ENCODE data around the gene DCST2. TPM values are rescaled to one million over a fixed set of nuclear protein-coding genes. Genes with fewer than 3 reads are reported as not detected.

Gene DCST2
- total RNA-seq, 1 donor from 2014 or later: 5.5 TPM

GRCh38 chr1:155035936-155036335 is 2.4 kb upstream of the DCST2 start:
- DNase-seq (ENCODE audit: low spot score) (no peak), ATAC-seq (no peak)
- intact Hi-C loops (cut with DNase I): loop anchor here (10.0 kb wide), 1 partner anchor 941 kb away; no protein-coding TSS in a partner anchor

GRCh38 chr1:155034318-155035208 is 982 bp upstream of the DCST2 start:
- intact Hi-C loops (cut with DNase I): loop anchor here (10.0 kb wide), 1 partner anchor 940 kb away; no protein-coding TSS in a partner anchor
- no peak for DNase-seq (ENCODE audit: low spot score)
- no peak for ATAC-seq

GRCh38 chr1:155032886-155033285 is 695 bp downstream of the DCST2 start:
- ATAC-seq (no peak), DNase-seq (ENCODE audit: low spot score) (no peak)
- intact Hi-C loops (cut with DNase I): loop anchor here (10.0 kb wide), 1 partner anchor 938 kb away; no protein-coding TSS in a partner anchor

GRCh38 chr1:155030899-155031298 is 2.7 kb downstream of the DCST2 start:
- intact Hi-C loops (cut with DNase I): loop anchor here (10.0 kb wide), 1 partner anchor 936 kb away; no protein-coding TSS in a partner anchor
- no peak for DNase-seq (ENCODE audit: low spot score)
- no peak for ATAC-seq

- ATAC-seq (no peak), DNase-seq (ENCODE audit: low spot score) (no peak)
- intact Hi-C loops (cut with DNase I): loop anchor here (10.0 kb wide), 1 partner anchor 936 kb away; no protein-coding TSS in a partner anchor
These were observed 3.3 kb downstream of the DCST2 start for GRCh38 chr1:155030243-155030795.

- ATAC-seq (no peak), DNase-seq (ENCODE audit: low spot score) (no peak)
- intact Hi-C loops (cut with DNase I): loop anchor here (10.0 kb wide), 1 partner anchor 935 kb away; no protein-coding TSS in a partner anchor
These were observed 3.9 kb downstream of the DCST2 start for GRCh38 chr1:155029513-155030242.

- intact Hi-C loops (cut with DNase I): no loop called here
- DNase-seq (ENCODE audit: low spot score): no peak
- ATAC-seq: no peak
These were observed 7.0 kb downstream of the DCST2 start for GRCh38 chr1:155026588-155026987.

- DNase-seq (ENCODE audit: low spot score) (no peak), ATAC-seq (no peak)
- intact Hi-C loops (cut with DNase I): no loop called here
These were observed 7.4 kb downstream of the DCST2 start for GRCh38 chr1:155026154-155026553.

GRCh38 chr1:155024315-155024714 is 9.3 kb downstream of the DCST2 start:
- intact Hi-C loops (cut with DNase I): no loop called here
- ATAC-seq (no peak), DNase-seq (ENCODE audit: low spot score) (no peak)

GRCh38 chr1:155023627-155024026 is 10.0 kb downstream of the DCST2 start:
- DNase-seq (ENCODE audit: low spot score) (no peak), ATAC-seq (no peak)
- intact Hi-C loops (cut with DNase I): no loop called here

GRCh38 chr1:155022927-155023236 is 10.7 kb downstream of the DCST2 start:
- DNase-seq (ENCODE audit: low spot score): no peak
- intact Hi-C loops (cut with DNase I): no loop called here
- ATAC-seq: no peak

- DNase-seq (ENCODE audit: low spot score) (no peak), ATAC-seq (no peak)
- intact Hi-C loops (cut with DNase I): no loop called here
These were observed 11.2 kb downstream of the DCST2 start for GRCh38 chr1:155022136-155022926.

GRCh38 chr1:155019377-155020245 is 14.0 kb downstream of the DCST2 start:
- ATAC-seq (no peak), DNase-seq (ENCODE audit: low spot score) (no peak)
- intact Hi-C loops (cut with DNase I): no loop called here

- ATAC-seq (no peak), DNase-seq (ENCODE audit: low spot score) (no peak)
- intact Hi-C loops (cut with DNase I): no loop called here
These were observed 14.8 kb downstream of the DCST2 start for GRCh38 chr1:155018617-155019348.

- no peak for DNase-seq (ENCODE audit: low spot score)
- intact Hi-C loops (cut with DNase I): no loop called here
- peak; percentile 1 for ATAC-seq
These were observed 15.7 kb downstream of the DCST2 start for GRCh38 chr1:155017946-155018316.

- peak; percentile 95 for ATAC-seq
- DNase-seq (ENCODE audit: low spot score): peak; percentile 92
- intact Hi-C loops (cut with DNase I): no loop called here
These were observed 16.3 kb downstream of the DCST2 start for GRCh38 chr1:155017041-155017945.

Measured in sciatic nerve (tissue), 2 donors.